IPS DF 19.7 (cell line): ENCODE results near the gene MSH2.
"Not testable (repeated sequence)": the region's sequence is repeated elsewhere in the genome, so short reads cannot be mapped to it uniquely, and the experiment has no call there.

ENCODE experiments used
- DNase-seq: peaks from one replicate; pipeline ENCODE4 v3.0.0-alpha.2; 2013; ENCODE audit warnings: low read depth, low spot score

The MSH2 gene

DNA sequence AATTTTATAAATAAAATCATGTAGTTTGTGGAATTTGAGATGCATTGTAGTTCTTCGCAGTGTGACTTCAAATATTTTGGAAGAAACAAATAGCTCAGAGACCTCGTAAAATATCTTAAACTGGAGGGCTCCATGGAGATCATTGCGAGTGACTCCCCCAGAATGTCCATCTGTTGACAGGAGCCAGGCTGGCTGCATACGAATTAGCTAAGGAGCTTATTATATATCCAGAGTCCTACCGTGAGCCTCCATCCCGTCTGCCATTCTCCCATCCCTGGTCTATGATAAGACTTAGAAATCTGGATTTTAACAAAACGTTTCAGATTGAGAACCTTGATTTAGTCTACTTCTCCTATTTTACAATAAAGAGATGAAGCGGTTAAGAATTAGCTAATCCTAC, 80.2 kb downstream of the MSH2 start:
- no peak for DNase-seq

DNA sequence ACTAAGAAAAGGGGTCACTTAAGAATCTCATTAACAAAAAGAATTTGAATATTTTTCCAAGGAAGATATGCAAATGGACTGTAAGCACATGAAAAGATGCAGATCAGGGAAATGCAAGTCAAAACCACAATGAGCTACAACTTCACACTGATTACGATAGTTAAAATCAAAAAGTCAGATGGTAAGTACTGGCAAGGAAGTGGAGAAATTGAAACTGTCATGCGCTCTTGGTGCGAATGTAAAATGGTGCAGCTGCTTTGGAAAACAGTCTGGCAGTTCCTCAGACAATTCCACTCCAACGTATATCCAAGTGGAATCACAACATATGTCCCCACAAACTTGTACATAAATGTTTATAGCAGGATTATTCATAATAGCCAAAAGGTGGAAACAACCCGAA, 81.4 kb downstream of the MSH2 start:
- no peak for DNase-seq

- DNase-seq = no peak
These were observed 82.2 kb downstream of the MSH2 start for GRCh38 chr2:47485177-47485576.

- no peak for DNase-seq
These were observed 82.9 kb downstream of the MSH2 start for GRCh38 chr2:47485751-47486300.

GRCh38 chr2:47486841-47487497, 84.0 kb downstream of the MSH2 start:
- DNase-seq = no peak

DNA sequence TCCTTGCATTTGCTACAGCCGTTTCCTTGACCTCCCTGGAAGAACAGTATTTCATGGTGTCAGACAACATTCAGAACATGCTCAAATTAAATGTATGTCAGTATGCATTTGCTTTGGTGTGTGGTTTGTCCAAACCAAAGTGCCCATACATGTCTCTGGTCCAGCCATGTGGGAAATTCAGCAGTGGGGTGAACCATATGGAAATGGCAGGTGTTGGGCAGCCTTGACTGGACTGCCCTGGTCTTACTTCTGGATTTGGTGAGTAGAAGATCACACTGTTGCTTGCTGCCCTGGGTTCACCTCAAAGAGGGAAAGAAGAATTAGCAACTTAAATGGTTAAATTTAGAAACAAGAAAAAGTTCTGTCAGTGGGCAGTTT, 84.5 kb downstream of the MSH2 start:
- DNase-seq = no peak

DNA sequence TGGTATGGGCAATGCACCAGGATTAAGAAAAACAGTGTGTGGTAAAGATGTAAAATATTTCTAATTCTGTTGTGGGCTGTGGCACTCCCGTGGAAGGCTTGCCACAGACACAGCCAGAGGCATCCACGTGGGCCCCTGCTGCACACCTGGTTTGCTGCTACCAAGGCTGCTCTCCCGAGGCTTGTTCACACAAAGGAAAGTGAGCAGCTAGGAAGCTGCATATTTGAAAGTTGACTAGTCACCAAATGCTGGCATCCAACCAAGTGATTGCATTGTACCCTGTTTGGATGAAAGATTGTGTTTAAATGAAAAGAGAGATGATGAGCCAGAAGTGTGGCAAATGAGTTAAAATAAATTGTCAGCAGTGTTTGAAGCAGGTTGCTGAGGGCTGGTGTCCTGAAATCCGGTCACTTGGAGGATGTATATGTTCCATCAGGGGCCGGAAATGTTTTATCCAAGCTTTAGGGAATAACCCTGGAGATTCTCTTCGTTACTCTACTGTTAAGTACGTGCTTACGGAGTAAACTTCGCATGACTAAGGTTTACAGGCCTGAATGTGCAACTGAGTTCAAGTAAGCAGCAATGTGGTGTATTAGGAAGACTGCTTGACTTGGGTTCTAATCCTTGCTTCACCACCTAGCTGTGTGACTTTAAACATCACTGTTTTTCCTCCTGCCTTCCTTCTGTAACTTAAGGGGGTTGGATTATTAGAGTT, 86.1 kb downstream of the MSH2 start:
- DNase-seq = no peak

DNA sequence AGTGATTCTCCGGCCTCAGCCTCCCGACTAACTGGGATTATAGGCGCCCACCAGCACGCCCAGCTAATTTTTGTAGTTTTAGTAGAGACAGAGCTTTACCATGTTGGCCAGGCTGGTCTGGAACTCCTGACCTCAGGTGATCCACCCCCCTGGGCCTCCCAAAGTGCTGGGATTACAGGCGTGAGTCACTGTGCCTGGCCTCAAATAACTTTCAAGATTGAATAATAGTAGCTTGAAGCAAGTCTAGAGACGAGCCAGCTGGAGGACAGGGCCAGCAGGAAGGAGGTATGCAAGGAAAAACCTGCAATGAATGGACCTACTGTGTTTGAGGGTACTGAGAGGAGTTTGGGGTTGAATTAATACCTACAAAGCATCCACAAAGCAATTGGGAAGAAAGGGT, 87.5 kb downstream of the MSH2 start:
- no peak for DNase-seq

DNA sequence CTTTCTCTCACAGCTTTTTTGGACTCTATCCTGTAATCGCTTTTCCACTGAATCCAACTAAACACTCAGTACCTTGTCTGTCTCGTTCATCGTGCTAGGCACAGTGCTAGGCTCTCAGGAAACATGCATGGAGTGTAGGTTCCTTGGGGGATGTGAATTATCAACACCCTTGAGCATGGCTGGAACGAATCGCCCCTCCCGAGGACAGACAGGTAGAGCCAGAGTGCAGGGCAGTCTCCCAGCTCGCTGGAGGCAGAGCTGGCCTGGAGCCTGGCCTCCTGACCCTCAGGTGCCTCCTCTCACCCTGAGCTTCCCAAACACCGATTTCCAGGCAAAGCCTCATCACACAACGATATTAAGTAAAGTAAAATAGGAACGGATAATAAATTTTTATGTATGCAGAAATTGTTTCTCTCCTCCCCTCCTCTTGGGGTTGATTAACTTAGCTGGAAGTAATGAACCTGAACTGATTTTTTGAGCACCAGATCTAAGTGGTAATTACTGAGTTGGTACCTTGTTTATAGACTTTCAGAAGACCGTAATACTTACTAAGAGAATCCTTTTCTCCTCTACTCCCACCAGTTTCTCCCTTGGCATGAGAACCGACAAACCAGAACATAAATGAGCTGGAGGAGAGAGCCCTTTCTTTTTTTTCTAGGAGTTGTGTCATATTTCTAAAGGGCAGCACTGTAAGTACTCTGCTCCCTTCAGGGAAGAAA, 90.5 kb downstream of the MSH2 start:
- DNase-seq = no peak

DNA sequence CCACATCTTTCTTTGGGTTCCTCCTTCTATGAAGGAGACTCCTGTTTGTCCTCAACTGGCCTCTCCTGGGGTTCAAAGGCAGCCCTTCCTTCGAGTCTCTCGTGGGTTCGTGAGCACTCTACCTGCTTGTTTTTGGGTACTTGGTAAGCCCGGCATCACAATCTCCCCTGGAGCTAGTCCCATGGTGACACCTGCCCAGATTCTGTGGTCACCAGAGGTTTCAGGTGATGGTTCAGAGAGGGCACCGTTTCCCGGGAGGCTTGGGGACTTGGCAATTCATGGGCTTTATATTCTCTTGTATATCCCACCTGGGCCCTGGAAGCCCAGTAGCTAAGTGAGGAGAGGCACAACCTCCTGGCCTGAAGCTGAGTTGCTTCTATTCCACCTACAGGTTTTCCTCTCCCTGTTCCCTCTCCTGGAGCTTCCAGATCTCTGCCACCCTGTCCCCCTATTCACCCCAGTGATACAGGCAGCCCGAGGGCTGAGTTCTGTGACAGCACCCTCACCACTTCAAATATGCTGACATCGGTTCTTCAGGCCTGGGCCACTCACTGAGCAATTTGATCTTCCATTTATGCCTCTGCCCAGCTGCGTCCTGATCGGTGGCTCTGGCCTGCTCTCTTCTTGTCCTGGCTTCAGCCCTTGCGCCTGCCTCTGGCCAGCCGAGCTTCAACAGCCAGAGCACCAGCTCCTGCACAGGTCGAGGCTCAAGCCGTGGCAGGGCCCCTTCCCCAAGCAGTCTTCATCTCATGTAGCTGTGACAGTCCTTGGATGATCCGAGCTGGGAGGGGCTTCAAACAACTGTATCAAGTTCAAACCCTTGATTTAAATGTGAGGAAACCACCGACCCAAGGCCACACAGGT, 91.5 kb downstream of the MSH2 start:
- DNase-seq = no peak

- DNase-seq = no peak
These were observed 95.0 kb downstream of the MSH2 start for GRCh38 chr2:47497843-47498460.

DNA sequence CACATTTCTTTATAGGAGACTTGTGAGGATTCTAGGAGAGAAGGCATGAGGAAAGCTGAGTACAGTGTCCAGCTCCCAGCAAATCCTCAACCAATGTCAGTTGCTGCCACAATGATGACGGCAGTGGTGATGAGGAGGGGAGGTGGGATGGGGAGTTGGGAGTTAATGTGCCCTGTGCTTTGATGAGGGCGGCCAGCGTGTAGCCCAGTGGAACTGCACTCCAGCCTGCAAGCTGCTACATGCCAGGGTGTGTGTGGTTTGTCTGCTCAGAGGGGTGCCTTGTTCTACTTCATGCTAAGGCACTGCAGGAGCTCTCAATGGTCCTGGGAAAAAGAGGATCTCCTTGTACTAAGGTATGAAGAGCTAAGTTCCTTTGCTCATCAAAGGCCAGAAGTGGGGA, 96.1 kb downstream of the MSH2 start:
- no peak for DNase-seq

GRCh38 chr2:47499621-47500309, 96.8 kb downstream of the MSH2 start:
- DNase-seq = no peak

GRCh38 chr2:47501374-47502200, 98.6 kb downstream of the MSH2 start:
- no peak for DNase-seq

DNA sequence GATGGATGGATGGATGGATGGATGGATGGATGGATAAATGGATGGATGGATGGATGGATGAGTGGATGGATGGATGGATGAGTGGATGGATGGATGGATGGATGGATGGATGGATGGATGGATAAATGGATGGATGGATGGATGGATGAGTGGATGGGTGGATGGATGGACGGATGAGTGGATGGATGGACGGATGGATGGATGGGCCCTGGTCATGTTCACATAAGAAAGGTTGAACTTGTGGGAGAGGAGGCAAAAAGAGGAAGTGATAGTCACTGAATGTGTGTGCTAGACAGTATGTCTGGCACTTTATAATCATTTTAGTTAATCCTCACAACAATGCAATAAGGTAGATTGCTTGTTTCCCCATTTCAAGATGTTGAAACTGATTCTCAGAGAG, 99.5 kb downstream of the MSH2 start:
- DNase-seq = not testable (repeated sequence)

DNA sequence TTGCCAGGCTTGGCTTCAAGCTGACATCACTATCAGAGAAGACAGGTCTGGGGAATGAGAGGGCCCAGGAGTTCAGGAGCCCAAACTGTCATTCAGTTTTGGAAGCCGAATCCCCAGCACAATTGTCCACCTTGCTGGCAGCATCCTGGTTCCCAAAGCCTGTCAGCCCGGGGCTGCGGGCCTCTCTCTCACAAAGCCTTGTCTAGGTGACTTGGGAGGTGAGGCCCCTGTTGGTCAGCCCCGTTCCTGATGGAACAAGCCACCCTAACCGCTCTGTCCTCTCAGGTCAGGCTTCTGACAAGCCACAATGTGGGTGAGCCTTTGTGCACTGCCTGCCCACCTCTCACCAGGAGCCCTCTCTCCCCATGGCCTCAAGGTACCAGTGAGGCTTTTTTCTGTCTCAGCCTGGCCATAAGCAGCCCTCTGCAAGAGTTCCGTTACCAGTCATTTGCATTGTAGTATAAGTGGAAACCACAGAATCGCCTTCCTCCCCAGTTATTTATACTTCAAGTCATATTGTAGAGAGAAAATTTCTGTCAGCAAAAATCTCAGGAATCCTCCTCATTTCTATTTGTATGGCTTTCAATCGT, 100.6 kb downstream of the MSH2 start:
- DNase-seq = no peak

DNA sequence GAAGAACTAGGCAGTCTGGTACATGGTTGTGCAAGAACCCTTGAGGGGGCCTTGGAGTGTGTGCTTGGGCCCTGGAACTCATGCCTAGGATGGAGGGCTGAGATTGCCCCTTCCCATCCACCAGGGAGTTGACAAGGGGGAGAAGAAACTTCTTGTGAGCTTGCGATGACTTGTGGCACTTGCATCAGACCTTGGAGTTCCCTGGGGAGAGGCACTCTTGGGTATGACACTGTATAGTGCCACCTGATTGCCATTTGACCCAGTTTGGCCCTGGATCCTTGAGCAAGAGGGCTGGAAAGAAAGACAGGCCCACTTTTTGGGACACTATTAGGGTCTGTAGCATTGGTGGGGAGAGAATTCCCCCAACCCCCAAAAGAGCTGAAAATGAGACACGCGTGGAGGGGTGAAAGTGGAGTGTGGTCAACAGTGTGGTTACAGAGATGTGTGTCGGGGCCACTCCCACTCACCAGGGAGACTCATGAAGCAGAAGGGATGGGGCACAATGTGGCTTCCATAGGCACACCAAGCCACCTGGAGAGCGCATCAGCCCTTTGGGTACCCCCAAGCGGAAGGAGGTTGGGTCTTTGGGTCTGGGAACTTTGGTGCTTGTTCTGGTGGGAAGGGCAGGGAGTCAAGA, 101.3 kb downstream of the MSH2 start:
- no peak for DNase-seq

DNA sequence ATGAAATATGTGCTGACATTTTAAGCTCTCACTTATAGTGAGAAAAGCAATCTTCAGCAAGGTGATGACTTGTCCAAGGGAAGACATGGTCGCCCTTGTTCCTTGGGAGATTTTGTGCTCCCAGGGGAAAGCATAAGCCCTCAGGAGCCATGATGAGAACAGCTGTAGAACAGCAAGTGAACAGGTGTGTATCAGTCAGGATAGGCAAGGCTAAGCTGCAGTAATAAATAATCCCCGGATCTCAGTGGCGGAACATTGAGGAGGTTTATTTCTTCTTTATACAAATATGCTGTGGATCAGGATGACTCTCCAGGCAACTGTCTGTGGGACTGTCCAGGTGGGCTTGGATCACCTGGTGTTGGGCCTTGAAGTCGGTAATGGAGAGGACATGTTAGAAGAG, 103.1 kb downstream of the MSH2 start:
- DNase-seq = no peak

- DNase-seq = no peak
These were observed 103.5 kb downstream of the MSH2 start for GRCh38 chr2:47506436-47506835.
